NCI-H510A treated with DMSO at 0.1 percent for 48 hours (cell line): ENCODE measurements around the gene NPIPB12.
"Not testable (repeated sequence)": the region's sequence is repeated elsewhere in the genome, so short reads cannot be mapped to it uniquely, and the experiment has no call there.

Experiments
- DNase-seq: peaks from one replicate; lab custom pipeline; 2025; lab: John Stamatoyannopoulos, UW

The NPIPB12 gene

DNA sequence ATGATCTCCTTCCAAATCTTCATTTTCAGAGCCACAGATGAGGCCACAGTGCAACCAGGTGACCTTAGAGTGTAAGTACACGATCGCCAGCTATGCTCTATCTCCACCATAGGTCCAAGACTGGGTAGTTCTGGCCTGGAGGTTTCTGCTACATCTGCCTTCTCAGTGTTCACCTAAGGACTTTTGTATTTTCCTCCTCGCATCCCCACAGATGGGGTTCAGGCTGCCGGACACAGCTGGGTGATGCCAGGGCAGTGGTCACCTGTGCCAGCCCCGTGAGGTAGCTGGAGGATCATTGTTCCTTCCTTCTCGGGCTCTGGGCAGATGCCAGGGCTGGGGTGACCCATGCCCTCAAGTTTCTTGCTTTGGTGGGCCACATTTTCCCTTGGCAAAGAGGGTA lies at the start of gene NPIPB12:
Gene NPIPB12, minus strand, starts transcription at position 101 of the 400 bp plus-strand sequence.
- DNase-seq = not testable (repeated sequence)

DNA sequence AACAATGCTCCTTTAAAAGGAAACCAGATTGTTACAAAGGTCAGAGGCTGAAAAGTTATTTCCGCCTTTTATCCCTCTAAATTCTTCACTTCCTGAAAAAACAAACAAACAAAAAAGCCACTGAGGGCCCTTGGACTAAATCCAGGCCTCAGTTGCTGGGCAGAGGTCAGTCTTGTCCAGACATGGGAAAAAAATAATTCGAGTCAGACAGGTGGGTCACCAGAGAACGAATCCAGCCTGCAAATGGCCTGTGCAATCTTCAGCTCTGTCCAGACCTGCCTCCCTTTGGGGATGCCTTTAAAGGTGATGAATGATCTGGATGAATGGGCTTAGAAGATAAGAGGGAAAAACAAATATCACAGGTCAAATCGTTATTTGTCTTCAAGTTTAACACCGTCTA lies 15.3 kb upstream of the NPIPB12 start:
- DNase-seq = not testable (repeated sequence)

DNA sequence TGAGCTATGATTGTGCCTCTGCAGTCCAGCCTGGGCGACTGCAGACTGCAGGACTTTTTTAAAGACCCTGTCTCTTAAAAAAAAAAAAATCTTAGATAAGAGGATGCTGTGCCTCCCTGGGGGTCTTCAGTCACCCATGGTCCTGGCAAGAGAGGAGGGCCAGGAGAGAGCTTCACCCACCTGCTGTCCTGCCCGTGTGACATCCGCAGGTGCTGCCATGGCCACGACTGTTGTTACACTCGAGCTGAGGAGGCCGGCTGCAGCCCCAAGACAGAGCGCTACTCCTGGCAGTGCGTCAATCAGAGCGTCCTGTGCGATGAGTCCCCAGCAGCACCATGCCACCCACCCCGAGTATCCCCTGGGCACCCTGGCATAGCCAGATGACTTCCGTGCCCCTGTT lies 23.9 kb downstream of the NPIPB12 start:
- not testable (repeated sequence) for DNase-seq

- not testable (repeated sequence) for DNase-seq
These were observed 34.1 kb downstream of the NPIPB12 start for GRCh38 chr16:29472065-29472464.

DNA sequence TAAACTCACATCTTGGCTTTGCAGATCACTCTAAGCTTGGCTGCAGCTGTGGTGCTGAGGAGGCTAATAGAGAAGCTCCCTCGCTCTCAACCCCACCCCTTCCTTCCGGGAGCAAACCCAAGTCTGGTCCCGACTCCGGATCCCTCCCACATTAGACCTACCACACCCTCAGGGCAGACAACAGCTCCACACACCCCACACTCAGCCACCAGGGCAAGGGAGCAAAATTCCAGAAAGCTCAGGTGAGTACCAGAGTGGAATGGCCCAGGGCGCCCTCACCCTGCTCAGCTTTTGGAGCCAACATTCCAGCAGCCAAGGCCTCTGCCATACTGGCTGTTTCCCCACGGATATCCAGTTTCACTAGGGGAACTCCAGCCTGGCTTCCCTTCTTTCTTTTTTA lies 36.5 kb downstream of the NPIPB12 start:
- not testable (repeated sequence) for DNase-seq

GRCh38 chr16:29467654-29468366 lies 38.4 kb downstream of the NPIPB12 start:
- DNase-seq = not testable (repeated sequence)

DNA sequence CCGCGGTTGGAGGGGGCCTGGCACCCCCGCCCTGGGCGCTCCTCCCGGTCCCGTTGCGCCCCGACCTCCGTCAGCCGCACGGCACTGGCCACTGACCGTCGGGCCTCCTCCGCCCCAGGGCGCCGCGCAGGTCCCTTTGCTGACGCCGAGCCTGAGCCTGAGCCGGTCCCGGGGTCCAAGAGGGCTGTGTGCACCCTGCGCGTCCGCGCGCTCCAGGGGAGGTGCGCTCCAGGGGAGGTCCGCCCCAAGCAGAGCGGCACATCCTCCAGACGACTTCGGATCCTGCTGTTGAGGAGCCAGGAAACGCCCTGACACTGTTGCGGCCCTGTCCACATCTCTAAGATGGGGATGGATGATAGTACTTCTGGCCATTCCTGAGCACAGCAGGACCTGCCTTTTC lies 39.3 kb downstream of the NPIPB12 start:
- DNase-seq = not testable (repeated sequence)

GRCh38 chr16:29465985-29466824 lies 40.0 kb downstream of the NPIPB12 start:
- not testable (repeated sequence) for DNase-seq

DNA sequence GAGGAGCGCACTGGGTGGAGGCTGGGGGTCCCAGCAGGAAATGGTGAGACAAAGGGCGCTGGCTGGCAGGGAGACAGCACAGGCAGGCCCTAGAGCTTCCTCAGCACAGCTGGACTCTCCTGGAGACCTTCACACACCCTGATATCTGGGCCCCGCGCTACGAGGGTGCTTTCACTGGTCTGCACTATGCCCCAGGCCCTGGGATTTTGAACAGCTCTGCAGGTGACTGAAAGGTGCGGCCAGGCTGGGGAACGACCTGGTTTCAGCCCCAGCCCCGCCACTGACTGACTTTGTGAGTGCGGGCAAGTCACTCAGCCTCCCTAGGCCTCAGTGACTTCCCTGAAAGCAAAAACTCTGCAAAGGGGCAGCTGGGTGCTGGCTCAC lies 45.6 kb downstream of the NPIPB12 start:
- DNase-seq = not testable (repeated sequence)

- not testable (repeated sequence) for DNase-seq
These were observed 46.2 kb downstream of the NPIPB12 start, which contains the start of gene SULT1A4 for GRCh38 chr16:29459706-29460646. Gene SULT1A4 (plus strand): TSS chr16:29459913. CDS start chr16:29461386, 1,473 bp downstream.

DNA sequence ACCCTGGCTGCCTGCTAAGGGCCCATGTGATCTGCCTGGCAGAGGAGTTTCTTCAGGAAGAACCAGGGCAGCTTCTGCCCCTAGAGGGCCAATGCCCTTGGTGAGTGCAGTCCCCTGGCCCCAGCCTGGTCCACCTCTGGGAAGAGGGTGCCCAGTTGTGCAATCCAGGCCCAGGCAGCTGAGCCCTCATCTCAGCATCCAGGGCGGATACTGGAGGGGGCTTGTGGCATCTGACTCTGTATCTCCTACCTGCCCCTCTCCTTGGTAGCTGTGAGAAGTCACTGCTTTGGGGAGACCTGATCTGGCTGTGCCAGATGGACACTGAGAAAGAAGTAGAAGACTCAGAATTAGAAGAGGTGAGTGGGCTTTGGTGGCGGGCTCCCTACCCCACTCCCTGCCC lies 48.5 kb downstream of the NPIPB12 start:
- not testable (repeated sequence) for DNase-seq

DNA sequence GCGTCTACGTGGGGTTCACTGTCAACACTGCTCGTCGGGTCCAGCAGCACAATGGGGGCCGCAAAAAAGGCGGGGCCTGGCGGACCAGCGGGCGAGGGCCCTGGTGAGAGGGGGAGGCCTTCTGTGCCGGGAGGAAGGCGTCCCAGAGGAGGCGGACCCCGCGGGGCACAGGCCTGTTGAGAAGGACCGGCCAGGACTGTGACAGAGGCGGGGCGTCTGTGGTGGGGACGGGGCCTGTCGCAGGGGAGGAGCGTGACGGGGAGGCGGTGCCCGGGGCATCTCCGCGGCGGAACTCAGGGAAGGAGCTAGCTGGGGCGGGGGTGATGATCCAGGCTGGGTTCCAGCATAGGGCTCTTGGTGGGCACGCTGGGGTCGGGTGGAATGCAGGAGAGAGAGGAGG lies 51.4 kb downstream of the NPIPB12 start:
- DNase-seq = not testable (repeated sequence)

GRCh38 chr16:29454269-29454668 lies 51.9 kb downstream of the NPIPB12 start, which contains the start of the genes BOLA2 and SLX1B:
Gene BOLA2 (minus strand): TSS chr16:29454351. CDS start chr16:29454253, 98 bp downstream.
Gene SLX1B (plus strand): TSS chr16:29454533.
- not testable (repeated sequence) for DNase-seq

- not testable (repeated sequence) for DNase-seq
These were observed 52.5 kb downstream of the NPIPB12 start for GRCh38 chr16:29453754-29454153.
